Smooth muscle cell (in vitro differentiated cells): ENCODE data around the gene DNAJB6. TPM values are rescaled to one million over a fixed set of nuclear protein-coding genes. Genes with fewer than 3 reads are reported as not detected.

Experiments
- DNase-seq: peaks from one replicate; lab custom pipeline; 2025; ENCODE audit not compliant: unreplicated experiment; lab: John Stamatoyannopoulos, UW
- H2AFZ ChIP-seq: fragments of 200-600 bp; sonication (generic); 2 replicates; pipeline ENCODE4 v1.6.0; 2016; ENCODE audit warnings: antibody characterized with exemption, low read depth, mild to moderate bottlenecking
- H3F3A ChIP-seq: fragments of 200-600 bp; sonication (generic); 2 replicates; pipeline ENCODE4 v1.6.0; 2017; ENCODE audit warnings: antibody characterized with exemption, low read depth
- H3K27ac ChIP-seq: fragments of 200-600 bp; sonication (generic); 2 replicates; pipeline ENCODE4 v1.5.1; 2016; ENCODE audit warnings: low read depth, mild to moderate bottlenecking
- H3K27me3 ChIP-seq: fragments of 200-600 bp; sonication (generic); 2 replicates; pipeline ENCODE4 v1.6.1; 2016; ENCODE audit warnings: low read depth, mild to moderate bottlenecking
- H3K36me3 ChIP-seq: fragments of 200-600 bp; sonication (generic); 2 replicates; pipeline ENCODE4 v1.5.1; 2016; ENCODE audit warnings: low read depth
- H3K4me1 ChIP-seq: fragments of 200-600 bp; sonication (generic); 2 replicates; pipeline ENCODE4 v1.5.1; 2016; ENCODE audit warnings: low read depth
- H3K4me2 ChIP-seq: fragments of 200-600 bp; sonication (generic); 2 replicates; pipeline ENCODE4 v1.6.0; 2016; ENCODE audit warnings: mild to moderate bottlenecking
- H3K4me3 ChIP-seq: fragments of 200-600 bp; sonication (generic); 2 replicates; pipeline ENCODE4 v1.5.1; 2016; ENCODE audit warnings: mild to moderate bottlenecking
- H3K79me2 ChIP-seq: fragments of 200-600 bp; sonication (generic); 2 replicates; pipeline ENCODE4 v1.6.0; 2016; ENCODE audit warnings: low read depth, mild to moderate bottlenecking
- H3K9ac ChIP-seq: fragments of 200-600 bp; sonication (generic); 2 replicates; pipeline ENCODE4 v1.6.0; 2016; ENCODE audit warnings: low read depth
- H3K9me3 ChIP-seq: fragments of 200-600 bp; sonication (generic); replicated peaks from 2 replicates; pipeline ENCODE4 v1.5.1; 2016; ENCODE audit warnings: low read depth
- H4K20me1 ChIP-seq: fragments of 200-600 bp; sonication (generic); 2 replicates; pipeline ENCODE4 v1.6.0; 2016; ENCODE audit warnings: low read depth
- CTCF ChIP-seq: fragments of 200-600 bp; sonication (generic); IDR thresholded peaks from 2 replicates; pipeline ENCODE4 v1.5.1; 2017; ENCODE audit warnings: borderline replicate concordance, mild to moderate bottlenecking, antibody characterized with exemption; ENCODE audit not compliant: insufficient read depth, poor library complexity, severe bottlenecking
- WGBS: methylation state at CpG from one replicate; pipeline ENCODE4 v1.1.7; 2016; ENCODE audit warnings: low lambda C conversion rate; 5-methylcytosine and 5-hydroxymethylcytosine counted together
- polyA plus RNA-seq: library from polyadenylated mRNA; unstranded; fragments of >200 nt; fragmentation: Nextera tagmentation; extraction: Ambion mirVana; gene quantifications from 2 replicates; pipeline ENCODE4 v1.2.1, GENCODE V29; 2016
- total RNA-seq: library from RNA; depleted of rRNA; stranded (reverse); fragments of >200 nt; gene quantifications from 2 replicates; pipeline ENCODE4 v1.2.3, GENCODE V29; 2014

DNAJB6 gene
- total and polyA plus RNA-seq, 2 experiments from 2014 or later: 103 to 104 TPM

- 98% methylated on average over 10 of the region's 10 CpGs for WGBS
- no peak overlapping the region for H3K27ac ChIP-seq
- no peak overlapping the region for H2AFZ ChIP-seq
- no peaks in the 10 kb centered on the region for H4K20me1 ChIP-seq
- H3K9ac ChIP-seq: no peak overlapping the region
- H3F3A ChIP-seq: no peaks in the 10 kb centered on the region
- H3K4me2 ChIP-seq: no peak overlapping the region
- H3K4me1 ChIP-seq: no peaks in the 10 kb centered on the region
- no peaks in the 10 kb centered on the region for H3K9me3 ChIP-seq
- DNase-seq: no peak
- no peaks in the 10 kb centered on the region for H3K36me3 ChIP-seq
- H3K79me2 ChIP-seq: no peaks in the 10 kb centered on the region
- H3K4me3 ChIP-seq: no peak overlapping the region
- no peaks in the 10 kb centered on the region for H3K27me3 ChIP-seq
- no peak for TF ChIP-seq CTCF
These were observed 35.1 kb upstream of the DNAJB6 start for GRCh38 chr7:157301610-157302120.

GRCh38 chr7:157306846-157307838, 29.7 kb upstream of the DNAJB6 start:
- Histone ChIP-seq H3K4me2 (no peak overlapping the region), H3F3A (peaks cover 8% of the 10 kb centered on the region), H3K27ac (no peak overlapping the region), H4K20me1 (no peaks in the 10 kb centered on the region), H2AFZ (no peak overlapping the region), H3K9ac (no peak overlapping the region), H3K79me2 (no peaks in the 10 kb centered on the region), H3K9me3 (no peaks in the 10 kb centered on the region), H3K4me1 (peaks cover 5% of the 10 kb centered on the region), H3K27me3 (no peaks in the 10 kb centered on the region), H3K36me3 (no peaks in the 10 kb centered on the region), H3K4me3 (no peak overlapping the region)
- 80% methylated on average over 27 of the region's 27 CpGs for WGBS
- DNase-seq: no peak
- no peak for TF ChIP-seq CTCF

GRCh38 chr7:157309988-157310668, 26.7 kb upstream of the DNAJB6 start:
- H3K4me2 ChIP-seq: peak overlapping the region; percentile 57
- no peak for TF ChIP-seq CTCF
- H3K4me3 ChIP-seq: no peak overlapping the region
- 15% methylated on average over 10 of the region's 10 CpGs for WGBS
- H2AFZ ChIP-seq: peak overlapping the region; percentile 6
- no peaks in the 10 kb centered on the region for H4K20me1 ChIP-seq
- H3K36me3 ChIP-seq: no peaks in the 10 kb centered on the region
- no peaks in the 10 kb centered on the region for H3K79me2 ChIP-seq
- peaks cover 5% of the 10 kb centered on the region for H3K4me1 ChIP-seq
- H3K27me3 ChIP-seq: no peaks in the 10 kb centered on the region
- peak overlapping the region; percentile 79 for H3K27ac ChIP-seq
- peaks cover 8% of the 10 kb centered on the region for H3F3A ChIP-seq
- no peak for DNase-seq
- H3K9me3 ChIP-seq: no peaks in the 10 kb centered on the region
- peak overlapping the region; percentile 38 for H3K9ac ChIP-seq
